GM19043 (cell line): ENCODE measurements around the gene CNIH3.
A peak's percentile ranks its signal among the peaks of the same experiment; 100 is the strongest.

Source experiments
- ATAC-seq: cut with Tn5 transposase; IDR thresholded peaks from one replicate; pipeline ENCODE4 v1.9.1; 2021; ENCODE audit warnings: low read depth; ENCODE audit not compliant: unreplicated experiment

Gene CNIH3

GRCh38 chr1:224640018-224640417, 23.9 kb downstream of the CNIH3 start:
- no peak for ATAC-seq

- ATAC-seq = no peak
Observed at GRCh38 chr1:224640587-224640986, 24.5 kb downstream of the CNIH3 start.

- no peak for ATAC-seq
Observed at GRCh38 chr1:224641030-224641429, 24.9 kb downstream of the CNIH3 start.

GRCh38 chr1:224643653-224644052, 27.5 kb downstream of the CNIH3 start:
- no peak for ATAC-seq

GRCh38 chr1:224644553-224645154, 28.5 kb downstream of the CNIH3 start:
- ATAC-seq = peak; percentile 65

- no peak for ATAC-seq
Observed at GRCh38 chr1:224647449-224647848, 31.3 kb downstream of the CNIH3 start.

GRCh38 chr1:224650290-224650689, 34.2 kb downstream of the CNIH3 start:
- no peak for ATAC-seq

GRCh38 chr1:224651188-224651587, 35.1 kb downstream of the CNIH3 start:
- ATAC-seq = no peak

- ATAC-seq = no peak
Observed at GRCh38 chr1:224656392-224656791, 40.3 kb downstream of the CNIH3 start.

GRCh38 chr1:224660074-224660473, 44.0 kb downstream of the CNIH3 start:
- no peak for ATAC-seq

- ATAC-seq = no peak
Observed at GRCh38 chr1:224662870-224663269, 46.8 kb downstream of the CNIH3 start.

GRCh38 chr1:224665016-224665415, 48.9 kb downstream of the CNIH3 start:
- no peak for ATAC-seq

- no peak for ATAC-seq
Observed at GRCh38 chr1:224666078-224666477, 50.0 kb downstream of the CNIH3 start.

GRCh38 chr1:224666913-224667312, 50.8 kb downstream of the CNIH3 start:
- no peak for ATAC-seq

GRCh38 chr1:224668984-224669383, 52.9 kb downstream of the CNIH3 start:
- ATAC-seq = no peak

- ATAC-seq = no peak
Observed at GRCh38 chr1:224669403-224669802, 53.3 kb downstream of the CNIH3 start.

GRCh38 chr1:224670506-224670905, 54.4 kb downstream of the CNIH3 start:
- no peak for ATAC-seq

GRCh38 chr1:224671076-224671475, 55.0 kb downstream of the CNIH3 start:
- ATAC-seq = no peak

- no peak for ATAC-seq
Observed at GRCh38 chr1:224673141-224673540, 57.0 kb downstream of the CNIH3 start.

GRCh38 chr1:224675590-224675989, 59.5 kb downstream of the CNIH3 start:
- no peak for ATAC-seq

- ATAC-seq = no peak
Observed at GRCh38 chr1:224676551-224676950, 60.4 kb downstream of the CNIH3 start.

GRCh38 chr1:224678168-224678567, 62.1 kb downstream of the CNIH3 start:
- ATAC-seq = no peak

- ATAC-seq = no peak
Observed at GRCh38 chr1:224679606-224680005, 63.5 kb downstream of the CNIH3 start.
